WTC11 (cell line): ENCODE measurements around the gene RBFOX1. TPM values are rescaled to one million over a fixed set of nuclear protein-coding genes. Genes with fewer than 3 reads are reported as not detected.

ENCODE experiments used
- ATAC-seq: fragments of 200-7000 bp; cut with Tn5 transposase; 2 replicates; pipeline ENCODE4 v1.10.0; 2021; ENCODE audit warnings: mild to moderate bottlenecking, moderate library complexity
- CTCF ChIA-PET: fragments of 300-600 bp; sonication (Branson Sonifier 250); formaldehyde crosslinking; loops from one replicate; lab custom pipeline; 2021; ENCODE audit warnings: antibody characterized with exemption; lab: Charles Lee
- POLR2A ChIA-PET: fragments of 350-600 bp; sonication (Branson Sonifier 250); formaldehyde crosslinking; loops from one replicate; lab custom pipeline; 2021; ENCODE audit warnings: antibody characterized with exemption; lab: Charles Lee
- DNase-seq: peaks from one replicate; pipeline ENCODE4 v3.0.0; 2021; ENCODE audit warnings: low spot score
- H3K27ac Mint-ChIP-seq: 2 replicates; pipeline ENCODE4 v1.8.0; 2021; ENCODE audit warnings: mixed read lengths
- H3K27me3 Mint-ChIP-seq: 2 replicates; pipeline ENCODE4 v1.8.0; 2021; ENCODE audit warnings: low read depth, mild to moderate bottlenecking, moderate library complexity, mixed read lengths
- H3K36me3 Mint-ChIP-seq: 2 replicates; pipeline ENCODE4 v1.8.0; 2021; ENCODE audit warnings: mixed read lengths
- H3K4me1 Mint-ChIP-seq: 2 replicates; pipeline ENCODE4 v1.8.0; 2022; ENCODE audit warnings: mixed read lengths
- H3K4me3 Mint-ChIP-seq: 2 replicates; pipeline ENCODE4 v1.8.0; 2021; ENCODE audit warnings: mild to moderate bottlenecking, moderate library complexity, mixed read lengths
- H3K9me3 Mint-ChIP-seq: 2 replicates; pipeline ENCODE4 v1.8.0; 2021; ENCODE audit warnings: mixed read lengths
- GTF2I ChIP-seq: fragments of 250-450 bp; sonication (Bioruptor Pico); conservative IDR thresholded peaks from 2 replicates; pipeline ENCODE4 v1.4.0; 2021; ENCODE audit warnings: mild to moderate bottlenecking
- HMGA2 ChIP-seq: fragments of 250-450 bp; sonication (Bioruptor Pico); IDR thresholded peaks from 2 replicates; pipeline ENCODE4 v1.4.0; 2021; ENCODE audit warnings: mild to moderate bottlenecking, moderate library complexity
- IRF2 ChIP-seq: sonication (generic); formaldehyde crosslinking; IDR thresholded peaks from 2 replicates; pipeline ENCODE4 v1.8.0; 2022; ENCODE audit warnings: low read depth, missing genetic modification reagents, borderline replicate concordance
- JAZF1 ChIP-seq: fragments of 250-450 bp; sonication (Bioruptor Pico); IDR thresholded peaks from 2 replicates; pipeline ENCODE4 v1.9.0; 2021; ENCODE audit warnings: moderate library complexity, mild to moderate bottlenecking, inconsistent platforms
- JUN ChIP-seq: sonication (generic); formaldehyde crosslinking; IDR thresholded peaks from 2 replicates; pipeline ENCODE4 v1.8.0; 2023; ENCODE audit warnings: mild to moderate bottlenecking, missing genetic modification reagents
- ZBTB21 ChIP-seq: sonication (generic); formaldehyde crosslinking; IDR thresholded peaks from 2 replicates; pipeline ENCODE4 v1.8.1; 2023; ENCODE audit warnings: mild to moderate bottlenecking, missing genetic modification reagents, borderline replicate concordance
- ZNF423 ChIP-seq: fragments of 250-450 bp; sonication (Bioruptor Pico); IDR thresholded peaks from 2 replicates; pipeline ENCODE4 v2.1.2; 2022; ENCODE audit warnings: mild to moderate bottlenecking, moderate library complexity
- total RNA-seq: library from RNA; stranded (reverse); gene quantifications from 3 replicates; pipeline ENCODE4 v1.2.3, GENCODE V29; 2021
- TF ChIP-seq, protein P1 (sequence below): fragments of 250-450 bp; sonication (Bioruptor Pico); IDR thresholded peaks from 2 replicates; pipeline ENCODE4 v1.9.0; 2021; ENCODE audit warnings: mild to moderate bottlenecking, borderline replicate concordance
- TF ChIP-seq, protein P2 (sequence below): fragments of 250-450 bp; sonication (Bioruptor Pico); IDR thresholded peaks from 2 replicates; pipeline ENCODE4 v2.1.2; 2022; ENCODE audit warnings: mild to moderate bottlenecking, moderate library complexity
- TF ChIP-seq, protein P3 (sequence below): sonication (generic); formaldehyde crosslinking; IDR thresholded peaks from 2 replicates; pipeline ENCODE4 v1.8.0; 2023; ENCODE audit warnings: missing genetic modification reagents
- TF ChIP-seq, protein P4 (sequence below): fragments of 250-450 bp; sonication (Bioruptor Pico); conservative IDR thresholded peaks from 2 replicates; pipeline ENCODE4 v1.9.0; 2021; ENCODE audit warnings: mild to moderate bottlenecking
- TF ChIP-seq, protein P5 (sequence below): sonication (generic); formaldehyde crosslinking; IDR thresholded peaks from 2 replicates; pipeline ENCODE4 v1.8.1; 2023; ENCODE audit warnings: mild to moderate bottlenecking, missing genetic modification reagents
- TF ChIP-seq, protein P6 (sequence below): sonication (generic); formaldehyde crosslinking; IDR thresholded peaks from 2 replicates; pipeline ENCODE4 v1.8.1; 2022; ENCODE audit warnings: mild to moderate bottlenecking, moderate library complexity, missing genetic modification reagents
- TF ChIP-seq, protein P7 (sequence below): sonication (generic); formaldehyde crosslinking; IDR thresholded peaks from 2 replicates; pipeline ENCODE4 v1.8.0; 2023; ENCODE audit warnings: mild to moderate bottlenecking, missing genetic modification reagents

Gene RBFOX1
- total RNA-seq, 1 experiment from 2014 or later, result 1.1 TPM

DNA sequence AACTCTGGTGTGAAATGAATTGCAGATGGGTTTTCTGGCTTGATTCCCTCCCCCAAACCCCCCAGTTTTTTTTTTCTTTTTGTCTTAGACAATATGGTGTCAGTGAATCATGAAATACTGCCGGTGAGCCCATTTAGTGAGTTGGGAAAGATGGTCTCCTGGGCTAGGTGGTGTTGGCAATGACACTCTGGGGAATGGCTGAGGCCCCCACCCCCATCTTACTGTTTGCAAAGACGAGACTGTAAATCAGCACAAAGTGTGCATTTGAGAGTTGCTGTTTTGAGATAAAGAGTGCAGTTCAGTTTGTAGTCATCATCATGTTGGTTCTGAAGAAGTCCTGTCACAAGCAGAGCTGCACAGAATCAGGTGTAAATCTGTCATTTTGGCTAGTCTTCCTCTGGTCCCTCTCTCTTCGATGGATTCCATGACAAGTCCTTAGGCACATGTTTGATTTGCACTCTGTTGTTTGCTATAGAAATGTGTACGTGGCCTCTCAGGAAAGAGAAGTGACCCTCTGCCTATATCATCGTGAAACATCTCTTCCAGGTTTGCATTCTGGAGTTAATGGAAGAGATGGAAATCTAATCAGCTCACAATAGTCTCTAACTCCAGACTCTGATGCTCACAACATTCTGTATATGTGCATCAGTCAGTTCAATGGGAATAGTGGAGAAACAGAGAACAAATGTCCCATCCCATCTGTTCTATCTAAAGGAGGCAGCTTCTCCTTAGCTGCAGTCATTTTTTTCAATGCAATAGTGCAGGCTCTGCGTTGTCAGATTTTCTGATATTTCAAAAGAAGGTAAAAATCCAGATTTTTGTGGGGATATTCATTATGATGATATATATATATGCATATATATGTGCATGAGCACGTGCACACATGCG is 34.6 kb downstream of the RBFOX1 start (continued):
- TF ChIP-seq, protein P1, sequence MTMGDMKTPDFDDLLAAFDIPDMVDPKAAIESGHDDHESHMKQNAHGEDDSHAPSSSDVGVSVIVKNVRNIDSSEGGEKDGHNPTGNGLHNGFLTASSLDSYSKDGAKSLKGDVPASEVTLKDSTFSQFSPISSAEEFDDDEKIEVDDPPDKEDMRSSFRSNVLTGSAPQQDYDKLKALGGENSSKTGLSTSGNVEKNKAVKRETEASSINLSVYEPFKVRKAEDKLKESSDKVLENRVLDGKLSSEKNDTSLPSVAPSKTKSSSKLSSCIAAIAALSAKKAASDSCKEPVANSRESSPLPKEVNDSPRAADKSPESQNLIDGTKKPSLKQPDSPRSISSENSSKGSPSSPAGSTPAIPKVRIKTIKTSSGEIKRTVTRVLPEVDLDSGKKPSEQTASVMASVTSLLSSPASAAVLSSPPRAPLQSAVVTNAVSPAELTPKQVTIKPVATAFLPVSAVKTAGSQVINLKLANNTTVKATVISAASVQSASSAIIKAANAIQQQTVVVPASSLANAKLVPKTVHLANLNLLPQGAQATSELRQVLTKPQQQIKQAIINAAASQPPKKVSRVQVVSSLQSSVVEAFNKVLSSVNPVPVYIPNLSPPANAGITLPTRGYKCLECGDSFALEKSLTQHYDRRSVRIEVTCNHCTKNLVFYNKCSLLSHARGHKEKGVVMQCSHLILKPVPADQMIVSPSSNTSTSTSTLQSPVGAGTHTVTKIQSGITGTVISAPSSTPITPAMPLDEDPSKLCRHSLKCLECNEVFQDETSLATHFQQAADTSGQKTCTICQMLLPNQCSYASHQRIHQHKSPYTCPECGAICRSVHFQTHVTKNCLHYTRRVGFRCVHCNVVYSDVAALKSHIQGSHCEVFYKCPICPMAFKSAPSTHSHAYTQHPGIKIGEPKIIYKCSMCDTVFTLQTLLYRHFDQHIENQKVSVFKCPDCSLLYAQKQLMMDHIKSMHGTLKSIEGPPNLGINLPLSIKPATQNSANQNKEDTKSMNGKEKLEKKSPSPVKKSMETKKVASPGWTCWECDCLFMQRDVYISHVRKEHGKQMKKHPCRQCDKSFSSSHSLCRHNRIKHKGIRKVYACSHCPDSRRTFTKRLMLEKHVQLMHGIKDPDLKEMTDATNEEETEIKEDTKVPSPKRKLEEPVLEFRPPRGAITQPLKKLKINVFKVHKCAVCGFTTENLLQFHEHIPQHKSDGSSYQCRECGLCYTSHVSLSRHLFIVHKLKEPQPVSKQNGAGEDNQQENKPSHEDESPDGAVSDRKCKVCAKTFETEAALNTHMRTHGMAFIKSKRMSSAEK, result no peak
- TF ChIP-seq GTF2I (CRISPR knock-in tag), result no peak
- TF ChIP-seq, protein P2, sequence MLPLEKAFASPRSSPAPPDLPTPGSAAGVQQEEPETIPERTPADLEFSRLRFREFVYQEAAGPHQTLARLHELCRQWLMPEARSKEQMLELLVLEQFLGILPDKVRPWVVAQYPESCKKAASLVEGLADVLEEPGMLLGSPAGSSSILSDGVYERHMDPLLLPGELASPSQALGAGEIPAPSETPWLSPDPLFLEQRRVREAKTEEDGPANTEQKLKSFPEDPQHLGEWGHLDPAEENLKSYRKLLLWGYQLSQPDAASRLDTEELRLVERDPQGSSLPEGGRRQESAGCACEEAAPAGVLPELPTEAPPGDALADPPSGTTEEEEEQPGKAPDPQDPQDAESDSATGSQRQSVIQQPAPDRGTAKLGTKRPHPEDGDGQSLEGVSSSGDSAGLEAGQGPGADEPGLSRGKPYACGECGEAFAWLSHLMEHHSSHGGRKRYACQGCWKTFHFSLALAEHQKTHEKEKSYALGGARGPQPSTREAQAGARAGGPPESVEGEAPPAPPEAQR (CRISPR knock-in tag), result no peak
- TF ChIP-seq HMGA2 (CRISPR knock-in tag), result no peak
- no peak for TF ChIP-seq ZNF423
- no peak for TF ChIP-seq JUN (CRISPR knock-in tag)

DNA sequence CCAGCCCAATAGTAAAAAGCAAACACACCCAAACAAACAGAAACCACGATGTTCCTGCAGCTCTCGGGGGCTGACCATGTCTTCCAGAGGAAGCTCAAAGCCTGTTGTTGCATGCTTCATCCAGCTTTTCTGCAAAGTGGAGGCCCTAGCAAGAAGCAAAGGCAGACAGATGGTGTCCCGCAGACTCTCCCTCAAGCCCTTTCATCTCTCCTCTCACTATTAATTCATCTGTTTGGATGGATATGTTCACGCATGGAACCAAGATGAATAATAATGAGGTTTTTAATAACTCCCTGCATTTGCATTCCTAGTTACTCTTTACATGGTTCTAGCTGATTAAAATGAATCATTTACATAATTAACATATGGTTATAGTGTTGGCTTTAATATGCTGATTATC is 36.6 kb downstream of the RBFOX1 start:
- Mint-ChIP-seq H3K4me3 (no peak overlapping the region), H3K27me3 (peaks cover 15% of the 10 kb centered on the region), H3K27ac (no peak overlapping the region), H3K9me3 (peaks cover 68% of the 10 kb centered on the region), H3K36me3 (peaks cover 80% of the 10 kb centered on the region), H3K4me1 (no peaks in the 10 kb centered on the region)
- DNase-seq, result no peak
- no peak for ATAC-seq
- ChIA-PET POLR2A (interaction anchor here (0.8 kb wide), 1 partner anchor 99 kb away, joined by 6 read pairs; no protein-coding TSS in a partner anchor), CTCF (no interaction called here)
- no peak for TF ChIP-seq ZBTB21 (CRISPR knock-in tag)
- no peak for TF ChIP-seq IRF2 (CRISPR knock-in tag)
- TF ChIP-seq, protein P3, sequence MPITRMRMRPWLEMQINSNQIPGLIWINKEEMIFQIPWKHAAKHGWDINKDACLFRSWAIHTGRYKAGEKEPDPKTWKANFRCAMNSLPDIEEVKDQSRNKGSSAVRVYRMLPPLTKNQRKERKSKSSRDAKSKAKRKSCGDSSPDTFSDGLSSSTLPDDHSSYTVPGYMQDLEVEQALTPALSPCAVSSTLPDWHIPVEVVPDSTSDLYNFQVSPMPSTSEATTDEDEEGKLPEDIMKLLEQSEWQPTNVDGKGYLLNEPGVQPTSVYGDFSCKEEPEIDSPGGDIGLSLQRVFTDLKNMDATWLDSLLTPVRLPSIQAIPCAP (CRISPR knock-in tag), result no peak
- TF ChIP-seq, protein P4, sequence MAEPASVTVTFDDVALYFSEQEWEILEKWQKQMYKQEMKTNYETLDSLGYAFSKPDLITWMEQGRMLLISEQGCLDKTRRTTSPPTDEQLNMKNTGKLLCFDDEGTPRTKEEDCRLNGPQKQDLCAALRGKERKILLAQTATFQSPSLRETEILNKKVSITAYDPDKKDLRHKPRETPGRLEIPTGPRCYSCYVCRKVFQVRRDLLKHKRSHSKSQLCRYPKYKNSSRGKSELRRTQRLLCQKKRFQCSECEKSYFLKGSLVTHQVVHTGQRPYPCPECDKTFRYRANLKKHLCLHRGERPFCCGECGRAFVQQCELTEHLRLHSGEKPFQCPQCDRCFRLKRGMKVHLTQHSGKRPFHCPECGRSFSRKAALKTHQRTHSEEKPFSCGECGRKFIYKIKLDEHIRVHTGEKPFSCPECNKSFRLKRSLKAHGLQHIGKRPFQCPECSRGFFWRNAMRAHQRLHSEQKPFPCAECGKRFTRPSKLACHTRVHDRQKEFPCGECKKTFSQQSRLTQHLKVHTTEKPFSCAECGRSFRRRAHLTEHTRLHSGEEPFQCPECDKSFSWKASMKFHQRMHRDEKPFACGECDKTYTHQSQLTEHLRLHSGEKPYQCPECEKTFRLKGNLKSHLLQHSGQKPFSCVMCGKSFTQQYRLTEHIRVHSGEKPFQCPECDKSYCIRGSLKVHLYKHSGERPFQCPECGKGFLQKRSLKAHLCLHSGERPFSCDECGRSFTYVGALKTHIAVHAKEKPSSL, result no peak
- TF ChIP-seq, protein P5, sequence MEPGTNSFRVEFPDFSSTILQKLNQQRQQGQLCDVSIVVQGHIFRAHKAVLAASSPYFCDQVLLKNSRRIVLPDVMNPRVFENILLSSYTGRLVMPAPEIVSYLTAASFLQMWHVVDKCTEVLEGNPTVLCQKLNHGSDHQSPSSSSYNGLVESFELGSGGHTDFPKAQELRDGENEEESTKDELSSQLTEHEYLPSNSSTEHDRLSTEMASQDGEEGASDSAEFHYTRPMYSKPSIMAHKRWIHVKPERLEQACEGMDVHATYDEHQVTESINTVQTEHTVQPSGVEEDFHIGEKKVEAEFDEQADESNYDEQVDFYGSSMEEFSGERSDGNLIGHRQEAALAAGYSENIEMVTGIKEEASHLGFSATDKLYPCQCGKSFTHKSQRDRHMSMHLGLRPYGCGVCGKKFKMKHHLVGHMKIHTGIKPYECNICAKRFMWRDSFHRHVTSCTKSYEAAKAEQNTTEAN (CRISPR knock-in tag), result no peak
- no peak for TF ChIP-seq JAZF1
- TF ChIP-seq, protein P6, sequence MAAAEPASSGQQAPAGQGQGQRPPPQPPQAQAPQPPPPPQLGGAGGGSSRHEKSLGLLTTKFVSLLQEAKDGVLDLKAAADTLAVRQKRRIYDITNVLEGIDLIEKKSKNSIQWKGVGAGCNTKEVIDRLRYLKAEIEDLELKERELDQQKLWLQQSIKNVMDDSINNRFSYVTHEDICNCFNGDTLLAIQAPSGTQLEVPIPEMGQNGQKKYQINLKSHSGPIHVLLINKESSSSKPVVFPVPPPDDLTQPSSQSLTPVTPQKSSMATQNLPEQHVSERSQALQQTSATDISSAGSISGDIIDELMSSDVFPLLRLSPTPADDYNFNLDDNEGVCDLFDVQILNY (CRISPR knock-in tag), result no peak
- TF ChIP-seq, protein P7, sequence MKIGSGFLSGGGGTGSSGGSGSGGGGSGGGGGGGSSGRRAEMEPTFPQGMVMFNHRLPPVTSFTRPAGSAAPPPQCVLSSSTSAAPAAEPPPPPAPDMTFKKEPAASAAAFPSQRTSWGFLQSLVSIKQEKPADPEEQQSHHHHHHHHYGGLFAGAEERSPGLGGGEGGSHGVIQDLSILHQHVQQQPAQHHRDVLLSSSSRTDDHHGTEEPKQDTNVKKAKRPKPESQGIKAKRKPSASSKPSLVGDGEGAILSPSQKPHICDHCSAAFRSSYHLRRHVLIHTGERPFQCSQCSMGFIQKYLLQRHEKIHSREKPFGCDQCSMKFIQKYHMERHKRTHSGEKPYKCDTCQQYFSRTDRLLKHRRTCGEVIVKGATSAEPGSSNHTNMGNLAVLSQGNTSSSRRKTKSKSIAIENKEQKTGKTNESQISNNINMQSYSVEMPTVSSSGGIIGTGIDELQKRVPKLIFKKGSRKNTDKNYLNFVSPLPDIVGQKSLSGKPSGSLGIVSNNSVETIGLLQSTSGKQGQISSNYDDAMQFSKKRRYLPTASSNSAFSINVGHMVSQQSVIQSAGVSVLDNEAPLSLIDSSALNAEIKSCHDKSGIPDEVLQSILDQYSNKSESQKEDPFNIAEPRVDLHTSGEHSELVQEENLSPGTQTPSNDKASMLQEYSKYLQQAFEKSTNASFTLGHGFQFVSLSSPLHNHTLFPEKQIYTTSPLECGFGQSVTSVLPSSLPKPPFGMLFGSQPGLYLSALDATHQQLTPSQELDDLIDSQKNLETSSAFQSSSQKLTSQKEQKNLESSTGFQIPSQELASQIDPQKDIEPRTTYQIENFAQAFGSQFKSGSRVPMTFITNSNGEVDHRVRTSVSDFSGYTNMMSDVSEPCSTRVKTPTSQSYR, result no peak
